GM21381 (cell line): ENCODE results near the gene FBL.
"Not testable (repeated sequence)": the region's sequence is repeated elsewhere in the genome, so short reads cannot be mapped to it uniquely, and the experiment has no call there.

Experiments used
- ATAC-seq: cut with Tn5 transposase; IDR thresholded peaks from one replicate; pipeline ENCODE4 v1.9.1; 2021; ENCODE audit warnings: mild to moderate bottlenecking, moderate library complexity; ENCODE audit not compliant: unreplicated experiment

Gene FBL

DNA sequence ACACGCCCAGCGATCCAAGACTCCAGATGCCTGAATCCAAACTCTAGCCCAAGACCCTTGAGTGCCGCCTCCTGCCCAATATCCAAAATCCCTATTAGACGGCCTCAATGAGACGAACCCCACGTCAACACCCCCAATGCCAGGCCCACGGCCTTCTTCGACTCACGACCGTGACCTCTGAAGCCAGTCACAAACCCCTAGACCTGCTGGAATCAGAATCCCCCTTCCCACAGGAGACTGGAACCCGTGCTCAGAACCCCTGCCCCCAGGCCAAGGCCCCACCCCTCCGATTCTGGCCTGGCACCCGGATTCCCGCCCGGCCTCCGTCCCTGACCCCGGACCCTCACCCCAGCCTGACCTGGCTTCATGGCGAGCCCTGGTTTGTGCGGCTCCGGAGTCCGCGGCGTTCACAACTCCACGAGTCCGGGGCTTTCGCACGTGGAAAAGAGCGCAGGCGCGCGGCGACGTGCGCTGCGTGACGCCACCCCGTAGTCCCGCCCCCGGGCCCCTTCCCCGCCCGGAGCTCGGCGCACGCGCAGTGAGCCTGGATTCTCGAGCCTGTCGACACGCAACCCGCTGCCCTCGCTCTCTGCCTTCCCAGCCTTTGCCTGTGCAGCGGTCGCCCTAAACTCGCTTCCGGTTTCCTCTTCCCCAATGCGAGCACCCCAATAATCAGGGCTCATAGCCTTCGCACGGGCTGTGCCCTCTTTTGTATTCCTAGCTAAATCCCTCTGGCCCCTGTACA is at the start of gene FBL:
FBL (minus strand) TSS at position 447 of the 745 bp plus-strand sequence; CDS start at position 368, 79 bp downstream.
- ATAC-seq = peak; percentile 88

DNA sequence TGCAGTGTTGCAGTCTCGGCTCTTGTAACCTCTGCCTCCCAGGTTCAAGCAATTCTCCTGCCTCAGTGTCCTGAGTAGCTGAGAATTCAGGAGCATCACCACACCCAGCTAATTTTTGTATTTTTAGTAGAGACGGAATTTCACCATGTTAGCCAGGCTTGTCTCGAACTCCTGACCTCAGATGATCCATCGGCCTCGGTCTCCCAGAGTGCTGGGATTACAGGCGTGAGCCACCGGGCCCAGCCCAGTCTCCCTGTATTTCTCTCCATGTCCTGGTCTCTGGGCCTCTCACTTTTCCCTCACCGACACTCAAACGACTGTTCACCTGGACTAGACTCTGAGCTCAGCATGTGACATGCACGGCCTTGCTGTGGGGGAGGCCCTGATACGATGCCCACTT is 48.9 kb upstream of the FBL start:
- not testable (repeated sequence) for ATAC-seq

DNA sequence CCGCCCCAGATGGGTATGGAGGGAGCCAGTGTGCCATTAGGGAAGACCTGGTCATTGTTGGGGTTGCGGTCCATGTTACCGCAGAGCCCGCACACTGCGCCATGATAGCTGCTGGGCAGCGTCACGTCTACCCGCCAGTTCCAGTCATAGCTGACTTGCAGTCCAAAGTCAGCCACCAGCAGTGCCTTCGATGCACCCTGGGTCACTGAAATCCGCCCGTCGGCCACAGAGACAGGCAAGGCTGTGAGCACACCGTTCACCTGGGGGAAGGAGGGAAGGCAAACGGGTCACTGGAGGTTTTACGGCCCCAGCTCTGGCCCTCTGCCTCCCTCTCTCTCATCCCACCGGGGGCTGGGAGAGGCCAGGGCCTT is 48.0 kb upstream of the FBL start:
- not testable (repeated sequence) for ATAC-seq

DNA sequence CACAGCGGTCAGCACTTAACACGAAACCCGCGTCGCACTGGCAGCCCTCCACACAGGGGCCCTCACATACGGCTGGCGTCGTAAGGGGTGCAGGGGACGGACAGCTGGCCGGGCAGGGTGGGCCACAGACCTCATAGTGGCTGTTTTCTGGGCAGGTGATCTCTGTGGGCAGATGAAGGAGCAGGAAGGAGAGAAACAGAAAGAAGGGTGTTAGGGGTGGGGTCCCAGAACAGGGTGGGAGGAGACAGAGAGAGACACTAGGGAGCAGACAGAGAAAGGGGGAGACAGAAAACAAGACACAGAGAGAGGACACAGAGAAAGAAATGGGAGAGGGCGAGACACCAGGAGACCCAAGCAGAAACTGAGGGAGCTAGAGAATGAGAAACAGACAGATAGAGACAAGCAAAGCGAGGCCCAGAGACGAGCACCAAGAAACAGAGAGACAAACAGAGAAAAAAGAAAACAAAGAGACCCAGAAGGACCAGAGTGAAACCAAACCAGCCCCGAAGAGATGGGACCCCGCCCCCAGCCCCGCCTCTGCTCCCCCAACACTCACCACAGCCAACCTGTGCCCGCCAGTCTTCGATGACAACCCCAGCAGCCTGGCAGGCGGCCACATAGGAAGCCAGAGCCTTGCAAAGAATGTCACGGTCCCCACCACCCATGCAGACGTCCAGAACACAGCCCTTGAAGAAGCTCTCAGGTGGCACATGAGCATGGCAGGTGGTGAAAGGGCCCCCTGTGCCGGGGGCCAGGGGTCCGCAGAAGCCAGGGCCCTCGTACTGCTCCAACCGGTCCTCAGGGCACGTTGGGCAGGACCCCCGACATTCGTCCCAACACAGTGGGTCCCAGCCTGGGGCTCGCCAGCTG is 47.4 kb upstream of the FBL start:
- not testable (repeated sequence) for ATAC-seq

DNA sequence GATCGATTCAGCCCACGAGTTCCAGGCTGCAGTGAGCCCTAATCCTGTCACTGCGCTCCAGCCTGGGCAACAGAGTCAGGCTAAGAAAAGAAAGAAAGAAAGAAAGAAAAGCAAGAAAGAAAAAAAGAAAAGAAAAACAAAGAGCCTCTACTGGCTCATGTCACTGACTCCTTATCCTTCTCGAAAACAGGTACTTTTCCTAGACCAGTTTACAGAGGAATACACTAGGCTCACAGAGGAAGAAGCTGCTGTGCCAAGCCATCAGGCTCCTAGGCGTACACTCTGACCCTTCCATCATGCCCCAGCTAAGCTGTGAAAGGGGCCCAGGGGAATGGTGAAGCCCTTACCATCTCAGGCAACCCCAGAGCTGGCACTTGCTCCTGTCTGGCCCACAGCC is 46.3 kb upstream of the FBL start:
- not testable (repeated sequence) for ATAC-seq

DNA sequence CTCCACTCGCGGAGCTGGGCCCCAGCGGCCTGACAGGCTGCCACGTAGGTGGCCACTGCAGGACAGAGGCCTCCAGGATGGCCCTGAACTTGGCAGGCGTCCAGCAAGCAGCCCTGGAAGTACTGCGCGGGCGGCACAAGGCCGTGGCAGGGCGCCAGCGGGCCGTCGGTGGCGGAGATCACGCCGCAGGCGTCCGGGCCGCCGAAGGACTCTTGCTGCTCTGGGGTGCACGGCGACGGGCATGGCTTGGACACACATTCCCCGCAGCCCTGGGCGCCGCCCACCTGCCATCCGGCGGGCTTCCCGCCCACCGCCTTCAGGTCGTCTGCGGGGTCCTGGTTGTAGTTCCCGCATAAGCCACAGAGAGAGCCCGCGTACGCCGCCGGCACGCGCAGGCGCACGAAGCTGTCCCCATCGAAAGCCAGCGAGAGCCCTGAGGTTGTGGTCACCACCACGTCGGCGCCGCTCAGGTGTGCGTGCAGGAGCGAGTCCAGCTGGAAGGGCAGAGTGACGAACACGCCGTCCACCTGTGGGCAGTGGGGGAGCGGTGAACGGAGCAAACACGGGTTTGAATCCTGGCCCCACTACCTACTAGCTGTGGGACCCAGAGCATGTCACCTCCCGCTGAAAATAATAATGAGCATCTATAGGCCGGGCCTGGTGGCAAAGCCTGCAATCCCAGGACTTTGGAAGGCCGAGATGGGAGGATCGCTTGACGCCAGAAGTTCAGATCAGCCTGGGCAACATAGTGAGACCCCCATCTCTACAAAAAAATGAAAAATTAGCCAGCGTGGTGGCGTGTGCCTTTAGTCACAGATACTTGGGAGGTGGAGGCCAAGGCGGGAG is 45.7 kb upstream of the FBL start:
- not testable (repeated sequence) for ATAC-seq

DNA sequence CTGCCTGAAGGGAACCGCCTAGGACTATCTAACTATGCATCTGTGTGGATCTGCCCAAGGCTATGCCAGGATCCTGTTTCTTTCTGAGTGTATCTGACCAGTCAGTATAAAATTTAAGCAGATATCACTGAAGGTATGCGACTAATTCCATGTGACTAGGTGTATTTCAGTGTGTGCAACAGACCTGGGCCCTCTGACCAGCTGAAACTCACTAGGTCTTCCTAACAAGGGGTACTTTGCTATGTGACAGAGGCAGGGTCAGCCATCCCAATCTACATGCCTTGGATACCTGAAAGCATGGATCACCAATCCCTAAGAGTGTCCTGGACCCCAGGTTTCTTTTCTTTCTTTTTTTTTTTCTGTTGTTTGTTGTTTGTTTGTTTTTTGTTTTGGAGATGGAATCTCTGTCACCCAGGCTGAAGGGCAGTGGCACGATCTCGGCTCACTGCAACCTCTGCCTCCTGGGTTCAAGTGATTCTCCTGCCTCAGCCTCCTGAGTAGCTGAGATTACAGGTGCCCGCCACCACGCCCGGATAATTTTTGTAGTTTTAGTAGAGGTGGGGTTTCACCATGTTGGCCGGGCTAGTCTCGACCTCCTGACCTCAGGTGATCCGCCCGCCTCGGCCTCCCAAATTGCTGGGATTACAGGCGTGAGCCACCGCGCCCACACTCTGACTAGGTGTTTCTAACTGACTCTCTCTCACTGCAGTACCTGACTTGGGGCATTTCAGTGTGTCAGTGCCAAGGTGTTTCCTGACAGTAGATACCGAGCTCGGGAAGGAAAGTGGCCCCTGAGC is 44.8 kb upstream of the FBL start:
- ATAC-seq = no peak

DNA sequence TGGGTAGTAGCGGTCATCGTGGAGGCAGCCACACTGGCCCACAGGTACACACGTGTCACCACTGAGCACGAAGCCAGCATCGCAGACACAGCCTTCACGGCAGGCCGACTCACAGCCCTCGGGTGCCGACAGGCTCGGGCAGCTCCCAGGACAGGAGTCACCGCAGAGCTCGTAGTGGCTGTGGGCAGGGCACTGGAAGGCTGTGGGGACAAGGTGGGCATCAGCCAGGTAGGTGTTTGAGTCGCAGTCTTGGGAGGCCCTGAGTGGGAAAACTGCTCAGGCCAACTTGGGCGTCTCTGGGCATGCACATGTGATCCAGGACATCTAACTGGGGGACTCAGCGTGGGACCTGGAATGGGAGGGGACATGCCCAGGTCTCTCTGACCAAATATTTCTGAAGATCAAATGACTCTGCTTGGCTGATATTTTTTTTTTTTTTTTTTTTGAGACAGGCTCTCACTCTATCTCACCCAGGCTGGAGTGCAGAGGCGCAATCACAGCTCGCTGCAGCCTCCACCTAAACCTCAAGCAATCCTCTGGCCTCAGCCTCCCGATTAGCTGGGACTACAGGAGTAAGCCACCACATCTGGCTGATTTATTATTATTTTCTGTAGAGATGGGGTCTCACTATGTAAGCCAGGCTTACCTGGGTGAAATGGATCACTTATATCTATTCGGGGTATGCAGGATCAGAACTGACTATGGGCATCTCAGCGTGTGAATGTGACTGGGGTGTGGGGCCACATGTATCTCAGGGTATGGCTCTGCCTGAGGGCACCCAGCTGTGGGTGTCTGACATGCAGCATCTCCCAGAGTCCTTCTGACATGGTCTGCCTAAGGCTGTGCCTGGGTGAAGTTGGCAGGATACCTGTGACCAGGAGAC is 43.9 kb upstream of the FBL start:
- ATAC-seq = not testable (repeated sequence)

DNA sequence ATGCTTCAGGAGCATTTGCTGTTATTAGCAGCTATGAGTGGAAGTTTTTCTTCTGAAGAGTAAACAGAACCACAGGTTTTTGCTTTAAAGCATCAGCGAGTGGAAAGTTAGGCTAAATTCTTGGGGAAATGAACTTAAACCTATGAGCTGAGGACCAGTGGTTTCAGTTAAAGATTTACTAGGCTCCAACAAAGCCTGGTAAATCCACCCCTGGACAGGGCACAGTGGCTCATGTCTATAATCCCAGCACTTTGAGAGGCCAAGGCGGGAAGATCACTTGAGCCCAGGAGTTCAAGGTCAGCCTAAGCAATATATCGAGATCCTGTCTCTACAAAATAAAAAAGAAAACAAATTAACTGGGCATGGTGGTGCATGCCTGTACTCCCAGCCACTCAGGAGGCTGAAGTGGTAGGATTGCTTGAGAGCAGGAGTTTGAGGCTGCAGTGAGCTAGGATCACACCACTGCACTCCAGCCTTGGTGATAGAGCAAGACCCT is 41.3 kb upstream of the FBL start:
- ATAC-seq = not testable (repeated sequence)

DNA sequence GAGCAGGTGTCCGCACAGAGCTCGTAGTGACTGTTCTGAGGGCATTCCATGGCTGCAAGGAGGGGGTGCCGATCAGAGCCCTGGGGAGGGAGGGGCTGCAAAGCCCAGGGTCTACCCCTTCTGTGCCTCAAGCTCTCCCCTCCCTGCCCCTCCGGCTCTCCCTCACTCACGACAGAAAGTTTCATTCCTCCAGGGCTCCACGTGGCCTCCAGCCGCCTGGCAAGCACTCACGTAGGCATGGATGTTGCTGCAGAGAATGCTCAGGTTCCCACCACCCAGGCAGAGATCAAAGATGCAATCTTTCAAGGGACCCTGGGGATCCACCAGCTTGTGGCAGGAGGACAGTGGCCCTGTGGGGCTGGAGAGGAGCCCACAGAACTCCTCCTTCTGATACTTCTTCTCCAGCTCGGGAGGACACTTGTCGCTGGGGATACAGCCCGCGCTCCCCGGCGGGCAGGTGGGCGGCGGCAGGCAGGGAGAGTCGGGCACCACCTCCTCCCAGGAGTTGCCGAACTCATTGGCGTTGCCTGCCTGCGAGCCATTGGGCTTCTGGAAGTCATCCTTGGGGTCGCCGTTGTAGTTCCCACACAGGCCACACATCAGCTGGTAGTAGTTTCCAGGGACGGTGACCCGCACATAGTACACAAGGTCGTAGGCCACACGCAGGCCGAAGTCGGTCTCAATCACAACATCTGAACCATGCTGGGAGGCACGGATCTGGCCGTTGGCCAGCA is 39.8 kb upstream of the FBL start:
- ATAC-seq = not testable (repeated sequence)

DNA sequence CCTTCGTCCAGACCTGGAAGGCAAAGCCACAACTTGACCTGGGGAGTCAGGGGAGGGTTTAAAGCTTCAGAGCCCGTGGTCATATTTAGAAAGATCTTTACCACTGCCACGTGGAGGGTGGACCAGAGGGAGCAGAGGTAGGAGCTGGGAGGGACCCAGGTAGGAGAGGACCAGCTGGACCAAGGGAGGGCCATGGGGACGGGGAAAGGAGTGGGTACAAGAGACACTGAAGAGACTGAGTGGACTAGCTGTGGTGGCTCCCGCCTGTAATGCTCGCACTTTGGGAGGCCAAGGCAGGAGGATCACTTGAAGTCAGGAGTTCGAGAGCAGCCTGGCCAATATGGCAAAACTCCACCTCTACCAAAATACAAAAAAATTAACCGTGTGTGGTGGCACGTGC is 38.5 kb upstream of the FBL start:
- not testable (repeated sequence) for ATAC-seq

DNA sequence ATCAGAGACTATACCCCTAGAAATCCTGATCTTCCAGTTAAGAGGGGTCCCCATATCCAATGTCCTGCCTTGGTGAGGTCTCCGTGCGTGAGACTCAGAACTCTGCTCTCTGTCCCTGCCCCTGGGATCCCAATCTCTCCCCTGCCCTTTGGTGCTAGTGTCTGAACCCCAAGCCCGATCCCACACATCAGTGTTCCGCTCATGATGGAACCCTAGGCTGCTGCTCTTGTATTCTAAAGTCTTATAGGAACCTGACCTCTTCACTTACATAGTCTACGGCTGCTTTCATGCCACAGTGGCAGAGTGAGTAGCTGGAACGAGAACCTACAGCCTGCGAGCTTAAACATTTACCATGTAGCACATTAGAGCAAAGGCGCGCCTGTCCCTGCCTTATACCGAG is 36.5 kb upstream of the FBL start:
- not testable (repeated sequence) for ATAC-seq

DNA sequence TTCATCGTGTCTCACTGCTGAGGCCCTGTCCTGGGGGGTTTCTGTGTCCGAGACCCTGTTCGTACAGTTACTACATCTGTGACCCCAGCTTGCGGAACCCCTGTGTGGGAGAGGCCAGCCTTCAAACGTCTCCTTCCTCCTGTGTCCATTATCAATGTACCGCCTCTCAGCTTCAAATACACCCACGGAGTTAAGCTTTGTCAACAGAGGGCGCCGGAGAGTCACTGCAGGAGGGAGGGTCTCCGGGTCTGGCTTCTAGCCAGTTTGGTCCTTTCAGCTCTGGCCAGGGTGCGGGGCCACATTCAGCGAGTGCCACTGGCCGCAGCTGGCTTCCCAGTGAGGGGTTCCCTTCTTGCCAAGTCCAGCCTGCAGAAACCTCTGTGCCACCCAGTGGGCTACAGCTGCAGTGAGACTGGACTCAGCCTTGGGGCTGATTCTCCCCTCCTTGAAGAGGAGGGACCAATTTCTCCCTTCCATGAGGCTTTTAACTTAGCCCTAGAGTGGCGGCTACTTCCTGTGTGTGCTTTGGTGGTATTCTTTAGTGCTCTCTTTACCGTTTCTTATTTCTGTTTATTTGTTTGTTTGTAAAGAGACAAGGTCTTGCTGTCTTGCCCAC is 35.4 kb upstream of the FBL start:
- ATAC-seq = not testable (repeated sequence)

DNA sequence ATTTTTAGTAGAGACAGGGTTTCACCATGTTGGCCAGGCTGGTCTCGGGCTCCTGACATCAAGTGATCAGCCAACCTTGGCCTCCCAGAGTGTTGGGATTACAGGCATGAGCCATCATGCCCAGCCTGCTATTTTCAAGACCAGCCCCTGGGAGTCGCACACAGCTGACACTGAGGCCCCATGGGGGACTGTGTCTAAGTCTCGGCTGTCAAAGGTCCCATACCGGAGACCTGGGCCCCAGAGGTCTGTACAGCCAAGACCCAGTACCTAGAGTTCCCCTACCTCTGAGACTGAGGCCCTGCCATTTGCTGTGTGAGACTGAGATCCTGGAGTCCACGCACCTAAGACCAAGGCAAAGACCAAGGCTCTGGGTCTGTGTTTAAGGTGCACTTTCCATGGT is 34.1 kb upstream of the FBL start:
- not testable (repeated sequence) for ATAC-seq

DNA sequence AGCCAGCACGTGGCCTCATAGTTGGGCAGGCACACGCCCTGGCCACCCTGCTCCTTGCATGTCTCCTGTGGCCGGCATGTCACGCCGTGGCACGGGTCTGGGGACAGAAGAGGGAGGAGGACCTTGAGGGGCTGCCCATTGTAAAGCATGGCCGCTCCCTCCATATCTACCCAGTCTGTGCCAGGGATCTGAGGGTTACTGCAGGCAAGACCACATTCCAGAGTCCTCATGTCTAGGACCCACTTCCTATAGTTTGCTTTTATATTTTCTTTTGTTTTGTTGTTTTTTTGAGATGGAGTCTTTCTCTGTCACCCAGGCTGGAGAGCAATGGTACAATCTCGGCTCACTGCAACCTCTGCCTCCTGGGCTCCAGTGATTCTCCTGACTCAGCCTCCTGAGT is 33.6 kb upstream of the FBL start:
- ATAC-seq = not testable (repeated sequence)

DNA sequence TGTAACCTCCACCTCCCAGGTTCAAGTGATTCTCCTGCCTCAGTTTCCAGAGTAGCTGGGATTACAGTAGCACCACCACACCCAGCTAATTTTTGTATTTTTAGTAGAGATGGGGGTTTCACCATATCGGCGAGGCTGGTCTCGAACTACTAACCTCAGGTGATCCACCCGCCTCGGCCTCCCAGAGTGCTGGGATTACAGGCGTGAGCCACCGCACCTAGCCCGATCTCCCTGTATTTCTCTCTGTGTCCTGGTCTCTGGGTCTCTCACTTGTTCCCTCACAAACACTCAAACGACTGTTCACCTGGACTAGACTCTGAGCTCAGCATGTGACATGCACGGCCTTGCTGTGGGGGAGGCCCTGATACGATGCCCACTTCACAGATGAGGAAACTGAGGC is 32.7 kb upstream of the FBL start:
- not testable (repeated sequence) for ATAC-seq

DNA sequence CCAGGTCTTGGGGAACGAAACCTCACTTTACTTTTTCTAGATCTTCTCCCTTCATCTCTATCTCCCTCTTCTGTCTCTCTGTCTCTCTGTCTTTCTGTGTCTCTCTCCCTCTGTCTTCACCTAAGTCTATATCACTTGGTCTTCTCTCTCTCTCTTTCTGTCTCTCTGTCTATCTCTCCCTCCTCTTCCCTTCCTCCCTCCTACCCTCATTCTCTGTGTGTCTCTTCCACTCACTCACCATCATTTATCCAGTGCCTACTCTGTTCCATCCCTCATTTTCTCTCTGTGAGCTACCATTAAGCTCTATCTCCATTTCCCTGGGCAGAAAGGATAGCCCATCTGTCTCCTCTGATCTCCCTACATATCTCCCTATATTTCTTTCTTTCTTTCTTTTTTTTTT is 32.2 kb upstream of the FBL start:
- no peak for ATAC-seq

DNA sequence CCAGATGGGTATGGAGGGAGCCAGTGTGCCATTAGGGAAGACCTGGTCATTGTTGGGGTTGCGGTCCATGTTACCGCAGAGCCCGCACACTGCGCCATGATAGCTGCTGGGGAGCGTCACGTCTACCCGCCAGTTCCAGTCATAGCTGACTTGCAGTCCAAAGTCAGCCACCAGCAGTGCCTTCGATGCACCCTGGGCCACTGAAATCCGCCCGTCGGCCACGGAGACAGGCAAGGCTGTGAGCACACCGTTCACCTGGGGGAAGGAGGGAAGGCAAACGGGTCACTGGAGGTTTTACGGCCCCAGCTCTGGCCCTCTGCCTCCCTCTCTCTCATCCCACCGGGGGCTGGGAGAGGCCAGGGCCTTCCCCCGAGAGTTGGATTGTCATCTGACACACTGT is 31.8 kb upstream of the FBL start:
- ATAC-seq = not testable (repeated sequence)
